Astrocyte (in vitro differentiated cells and primary cell): ENCODE measurements around the gene ZMYND19. TPM values are rescaled to one million over a fixed set of nuclear protein-coding genes. Genes with fewer than 3 reads are reported as not detected.
A peak's percentile ranks its signal among the peaks of the same experiment; 100 is the strongest.

ENCODE experiments used
- DNase-seq: peaks from one replicate; pipeline ENCODE4 v3.0.0-alpha.2; 2010; ENCODE audit warnings: low read depth
- FAIRE-seq: peaks from 2 replicates; lab custom pipeline; 2011; peaks lifted over from hg19 to GRCh38; lab: Jason Lieb, UNC
- H2AFZ ChIP-seq: 2 replicates; pipeline ENCODE4 v1.6.0; 2012; ENCODE audit warnings: low read depth, low read length, inconsistent platforms
- H3K27ac ChIP-seq: 2 replicates; pipeline ENCODE4 v1.5.1; 2011; ENCODE audit warnings: low read depth, low read length, inconsistent platforms
- H3K27me3 ChIP-seq: 2 replicates; pipeline ENCODE4 v1.6.0; 2011; ENCODE audit warnings: low read length, inconsistent platforms; ENCODE audit not compliant: insufficient read depth
- H3K36me3 ChIP-seq: 2 replicates; pipeline ENCODE4 v1.5.1; 2011; ENCODE audit warnings: low read length, inconsistent platforms; ENCODE audit not compliant: insufficient read depth
- H3K4me1 ChIP-seq: 2 replicates; pipeline ENCODE4 v1.5.1; 2011; ENCODE audit warnings: low read length, inconsistent platforms; ENCODE audit not compliant: insufficient read depth
- H3K4me2 ChIP-seq: 2 replicates; pipeline ENCODE4 v1.6.0; 2012; ENCODE audit warnings: low read length, inconsistent platforms
- H3K4me3 ChIP-seq: 2 replicates; pipeline ENCODE4 v1.5.1; 2011; ENCODE audit warnings: low read depth, mild to moderate bottlenecking, low read length, inconsistent platforms; ENCODE audit not compliant: insufficient read depth
- H3K79me2 ChIP-seq: 2 replicates; pipeline ENCODE4 v1.6.0; 2012; ENCODE audit warnings: mild to moderate bottlenecking, low read length, inconsistent platforms; ENCODE audit not compliant: insufficient read depth
- H3K9ac ChIP-seq: 2 replicates; pipeline ENCODE4 v1.6.0; 2012; ENCODE audit warnings: mild to moderate bottlenecking, low read length, inconsistent platforms
- H3K9me3 ChIP-seq: 2 replicates; pipeline ENCODE4 v1.5.1; 2012; ENCODE audit warnings: low read depth, mild to moderate bottlenecking, low read length, inconsistent platforms; ENCODE audit not compliant: insufficient read depth
- H4K20me1 ChIP-seq: 2 replicates; pipeline ENCODE4 v1.6.0; 2012; ENCODE audit warnings: low read length, inconsistent platforms; ENCODE audit not compliant: insufficient read depth
- H3K27ac Mint-ChIP-seq: one replicate; pipeline ENCODE4 v1.8.0; 2021; ENCODE audit warnings: mild to moderate bottlenecking, mixed read lengths; ENCODE audit not compliant: unreplicated experiment
- H3K27me3 Mint-ChIP-seq: one replicate; pipeline ENCODE4 v1.8.0; 2021; ENCODE audit warnings: low read depth, mixed read lengths; ENCODE audit not compliant: unreplicated experiment
- H3K36me3 Mint-ChIP-seq: one replicate; pipeline ENCODE4 v1.8.0; 2021; ENCODE audit warnings: low read depth, mixed read lengths; ENCODE audit not compliant: unreplicated experiment
- H3K4me1 Mint-ChIP-seq: one replicate; pipeline ENCODE4 v1.8.0; 2021; ENCODE audit warnings: low read depth, mixed read lengths; ENCODE audit not compliant: unreplicated experiment
- H3K4me3 Mint-ChIP-seq: one replicate; pipeline ENCODE4 v1.8.0; 2021; ENCODE audit warnings: mild to moderate bottlenecking, moderate library complexity, mixed read lengths; ENCODE audit not compliant: unreplicated experiment
- H3K9me3 Mint-ChIP-seq: one replicate; pipeline ENCODE4 v1.8.0; 2021; ENCODE audit warnings: mild to moderate bottlenecking, mixed read lengths; ENCODE audit not compliant: unreplicated experiment
- EZH2 ChIP-seq: IDR thresholded peaks from 2 replicates; pipeline ENCODE4 v1.6.1; 2012; ENCODE audit warnings: mild to moderate bottlenecking, low read length, inconsistent platforms; ENCODE audit not compliant: insufficient read depth
- total RNA-seq: library from RNA; stranded (reverse); gene quantifications from 2 replicates; pipeline ENCODE4 v1.2.1, GENCODE V29; 2021
- TF ChIP-seq, protein P1 (sequence below): IDR thresholded peaks from 2 replicates; pipeline ENCODE4 v1.5.1; 2011; ENCODE audit warnings: low read depth, mild to moderate bottlenecking, inconsistent platforms, low read length, moderate library complexity; ENCODE audit not compliant: insufficient read depth

The ZMYND19 gene
- total RNA-seq, 1 donor from 2014 or later: 34.0 TPM

DNA sequence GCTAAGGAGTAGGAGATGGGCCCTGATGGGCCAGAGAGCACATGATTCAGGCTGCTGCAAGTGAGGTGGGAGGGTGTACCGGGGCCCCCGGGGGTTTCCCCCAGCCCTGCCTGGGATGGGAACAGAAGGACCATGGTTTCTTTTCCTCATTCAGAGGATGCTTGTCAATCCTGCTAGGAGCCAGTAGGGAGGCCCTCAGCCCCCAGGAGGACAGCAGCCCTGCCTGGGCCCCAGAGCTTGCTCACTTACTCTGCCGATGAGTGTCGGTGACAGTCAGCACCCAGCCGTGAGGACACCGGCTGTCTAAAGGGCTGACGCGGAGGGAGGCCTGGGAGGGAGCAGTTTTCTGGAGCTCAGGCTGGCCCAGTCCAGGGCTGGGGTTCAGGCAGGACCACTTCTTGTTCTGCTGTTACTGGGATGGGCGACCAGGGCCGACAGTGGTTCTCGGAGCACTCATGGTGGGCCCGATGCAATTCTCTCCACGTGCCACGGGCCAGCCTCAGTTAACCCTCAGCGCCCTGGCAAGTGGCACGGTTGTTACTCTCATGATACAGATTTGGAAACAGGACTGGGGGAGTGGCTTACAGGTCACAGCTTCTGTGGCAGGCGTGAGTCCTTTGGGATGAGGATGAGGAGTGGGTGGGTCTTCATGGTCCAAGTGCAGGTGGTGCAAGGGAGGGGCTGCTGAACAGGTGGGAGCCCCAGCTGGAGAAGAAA lies 17.0 kb upstream of the ZMYND19 start:
- TF ChIP-seq, protein P1, sequence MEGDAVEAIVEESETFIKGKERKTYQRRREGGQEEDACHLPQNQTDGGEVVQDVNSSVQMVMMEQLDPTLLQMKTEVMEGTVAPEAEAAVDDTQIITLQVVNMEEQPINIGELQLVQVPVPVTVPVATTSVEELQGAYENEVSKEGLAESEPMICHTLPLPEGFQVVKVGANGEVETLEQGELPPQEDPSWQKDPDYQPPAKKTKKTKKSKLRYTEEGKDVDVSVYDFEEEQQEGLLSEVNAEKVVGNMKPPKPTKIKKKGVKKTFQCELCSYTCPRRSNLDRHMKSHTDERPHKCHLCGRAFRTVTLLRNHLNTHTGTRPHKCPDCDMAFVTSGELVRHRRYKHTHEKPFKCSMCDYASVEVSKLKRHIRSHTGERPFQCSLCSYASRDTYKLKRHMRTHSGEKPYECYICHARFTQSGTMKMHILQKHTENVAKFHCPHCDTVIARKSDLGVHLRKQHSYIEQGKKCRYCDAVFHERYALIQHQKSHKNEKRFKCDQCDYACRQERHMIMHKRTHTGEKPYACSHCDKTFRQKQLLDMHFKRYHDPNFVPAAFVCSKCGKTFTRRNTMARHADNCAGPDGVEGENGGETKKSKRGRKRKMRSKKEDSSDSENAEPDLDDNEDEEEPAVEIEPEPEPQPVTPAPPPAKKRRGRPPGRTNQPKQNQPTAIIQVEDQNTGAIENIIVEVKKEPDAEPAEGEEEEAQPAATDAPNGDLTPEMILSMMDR: no peak
- TF ChIP-seq EZH2: no peak
- H4K20me1 ChIP-seq: peaks cover 16% of the 10 kb centered on the region
- Mint-ChIP-seq H3K4me1 (peaks cover 17% of the 10 kb centered on the region), H3K36me3 (peaks cover 2% of the 10 kb centered on the region), H3K9me3 (no peaks in the 10 kb centered on the region), H3K27me3 (no peaks in the 10 kb centered on the region), H3K4me3 (peak overlapping the region; percentile 82), H3K27ac (peak overlapping the region; percentile 26)
- H3K9ac ChIP-seq: no peak overlapping the region
- peak overlapping the region; percentile 90 for H3K4me2 ChIP-seq
- no peaks in the 10 kb centered on the region for H3K36me3 ChIP-seq
- no peak overlapping the region for H3K27ac ChIP-seq
- no peak overlapping the region for H3K4me3 ChIP-seq
- no peak overlapping the region for H2AFZ ChIP-seq
- peaks cover 23% of the 10 kb centered on the region for H3K4me1 ChIP-seq
- no peaks in the 10 kb centered on the region for H3K27me3 ChIP-seq
- no peak for DNase-seq
- H3K79me2 ChIP-seq: peaks cover 4% of the 10 kb centered on the region
- no peak for FAIRE-seq
- H3K9me3 ChIP-seq: no peaks in the 10 kb centered on the region

DNA sequence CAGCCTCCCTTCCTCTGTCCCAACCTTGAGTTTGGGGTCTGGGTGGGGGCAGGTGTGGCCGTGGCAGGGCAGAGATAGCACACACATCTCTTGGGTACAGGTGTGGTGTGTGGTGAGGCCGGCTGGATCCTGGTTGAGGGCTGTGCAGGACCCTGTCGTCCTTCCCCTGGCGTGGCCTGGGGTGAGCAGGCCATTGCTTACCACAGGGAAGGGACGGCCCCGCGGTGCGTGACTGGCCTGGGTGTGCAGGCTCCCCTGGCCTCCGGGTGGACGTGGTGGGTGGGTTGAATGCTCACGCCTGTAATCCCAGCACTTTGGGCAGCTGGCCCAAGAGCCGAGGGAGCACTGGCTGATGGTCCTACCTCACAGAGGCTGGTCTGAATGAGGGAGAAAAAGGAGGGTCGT lies 16.4 kb upstream of the ZMYND19 start:
- no peaks in the 10 kb centered on the region for H3K36me3 ChIP-seq
- H3K27ac ChIP-seq: no peak overlapping the region
- H3K4me3 Mint-ChIP-seq: peak overlapping the region; percentile 82
- no peak for DNase-seq
- peak overlapping the region; percentile 90 for H3K4me2 ChIP-seq
- no peaks in the 10 kb centered on the region for H3K27me3 Mint-ChIP-seq
- no peaks in the 10 kb centered on the region for H3K9me3 Mint-ChIP-seq
- H3K36me3 Mint-ChIP-seq: peaks cover 2% of the 10 kb centered on the region
- no peak for FAIRE-seq
- H3K27me3 ChIP-seq: no peaks in the 10 kb centered on the region
- H2AFZ ChIP-seq: no peak overlapping the region
- H3K9ac ChIP-seq: peak overlapping the region; percentile 74
- H3K79me2 ChIP-seq: peaks cover 4% of the 10 kb centered on the region
- H3K27ac Mint-ChIP-seq: no peak overlapping the region
- H3K4me1 ChIP-seq: peaks cover 18% of the 10 kb centered on the region
- H3K4me3 ChIP-seq: peak overlapping the region; percentile 66
- no peak for TF ChIP-seq EZH2
- TF ChIP-seq, protein P1: no peak
- no peaks in the 10 kb centered on the region for H3K9me3 ChIP-seq
- H4K20me1 ChIP-seq: peaks cover 16% of the 10 kb centered on the region
- H3K4me1 Mint-ChIP-seq: peaks cover 12% of the 10 kb centered on the region
